Ovary (tissue), 9 donors: ENCODE measurements around the gene LYPD4. TPM values are rescaled to one million over a fixed set of nuclear protein-coding genes. Genes with fewer than 3 reads are reported as not detected.

Experiments used
- DNase-seq, 5 donors: peaks; one replicate each; pipeline ENCODE4 v3.0.0-alpha.2; 2019 to 2020
- H3K27ac ChIP-seq, 2 donors: fragments of 200-600 bp; one replicate each; pipeline versions ENCODE4 v1.5.1 to v1.8.0; 2019 to 2022
- H3K27me3 ChIP-seq: fragments of 200-600 bp; one replicate; pipeline ENCODE4 v1.8.0; 2022
- H3K36me3 ChIP-seq: fragments of 200-600 bp; sonication (generic); one replicate; pipeline ENCODE4 v1.5.1; 2019
- H3K4me1 ChIP-seq: one replicate; pipeline ENCODE4 v1.8.1; 2013; ENCODE audit warnings: mild to moderate bottlenecking, moderate library complexity; ENCODE audit not compliant: insufficient read depth
- H3K4me3 ChIP-seq: fragments of 200-600 bp; sonication (generic); one replicate; pipeline ENCODE4 v1.5.1; 2017
- H3K9me3 ChIP-seq, 2 donors: fragments of 200-600 bp in 1 of 2; sonication (generic) in 1 of 2; one replicate each; pipeline versions ENCODE4 v1.5.1 to v1.8.1; 2013 to 2019; ENCODE audit warnings: mild to moderate bottlenecking in 1 of 2, moderate library complexity in 1 of 2
- EP300 ChIP-seq: sonication (generic); formaldehyde crosslinking; IDR thresholded peaks from one replicate; pipeline ENCODE4 v1.6.1; 2017; ENCODE audit warnings: antibody characterized with exemption
- POLR2A ChIP-seq: fragments of 450-650 bp; IDR thresholded peaks from one replicate; pipeline ENCODE4 v1.6.1; 2017; ENCODE audit warnings: antibody characterized with exemption, mild to moderate bottlenecking, moderate library complexity
- WGBS, 3 donors: extraction: QIAGEN DNeasy Blood & Tissue Kit in 1 of 3; methylation state at CpG; one replicate each; pipeline versions ENCODE4 v1.1.5 to v1.1.7; 2013 to 2017; 5-methylcytosine and 5-hydroxymethylcytosine counted together
- intact Hi-C, 4 donors: fragments of 100-400 bp; cut with DNase I; formaldehyde crosslinking; loops; one replicate each; pipeline versions ENCODE4 v1.11.0 to v1.15.1; 2022 to 2023
- polyA plus RNA-seq, 2 donors: library from polyadenylated mRNA; stranded (reverse); fragments of 200-250 nt in 1 of 2; fragments of 350-450 nt in 1 of 2; fragmentation: Illumina TruSeq in 1 of 2; extraction: RNeasy Lipid Tissue Mini Kit (QIAGEN cat#74804) in 1 of 2; gene quantifications; one replicate each; pipeline ENCODE4 v1.2.3, GENCODE V29; 2013 to 2014
- total RNA-seq, 7 donors: library from RNA; depleted of rRNA in 2 of 7; stranded (reverse); fragments of >200 nt in 2 of 7; fragmentation: NEBNext Ultra II Directional in 3 of 7; extraction: Animal tissue kit (Norgen Biotek cat#: 25700) in 3 of 7; gene quantifications; one replicate each; pipeline versions ENCODE4 v1.1.0 to v1.2.4, GENCODE V29; 2016 to 2023
- TF ChIP-seq, protein P1 (sequence below), 3 donors: fragments of 450-650 bp in 2 of 3; fragments of 200-600 bp in 1 of 3; IDR thresholded peaks; one replicate each; pipeline versions ENCODE4 v1.5.1 to v1.8.0; 2016 to 2022; ENCODE audit warnings: antibody characterized with exemption in 3 of 3, mild to moderate bottlenecking in 1 of 3
- donor health status: DM: no; HTN: no; CAD: no; lungs with moderate emphysema.
- donor health status: DM: no; HTN: no; CAD: no.
- donor health status: Bipolar disorder and iron deficiency.
- donor health status: DM: yes; HTN: yes; CAD: no.
- donor health status: DM: no; HTN: no; CAD: no.
- donor health status: DM: yes; HTN: yes; CAD: no.

LYPD4 gene
- total and polyA plus RNA-seq, 9 donors = not detected

DNA sequence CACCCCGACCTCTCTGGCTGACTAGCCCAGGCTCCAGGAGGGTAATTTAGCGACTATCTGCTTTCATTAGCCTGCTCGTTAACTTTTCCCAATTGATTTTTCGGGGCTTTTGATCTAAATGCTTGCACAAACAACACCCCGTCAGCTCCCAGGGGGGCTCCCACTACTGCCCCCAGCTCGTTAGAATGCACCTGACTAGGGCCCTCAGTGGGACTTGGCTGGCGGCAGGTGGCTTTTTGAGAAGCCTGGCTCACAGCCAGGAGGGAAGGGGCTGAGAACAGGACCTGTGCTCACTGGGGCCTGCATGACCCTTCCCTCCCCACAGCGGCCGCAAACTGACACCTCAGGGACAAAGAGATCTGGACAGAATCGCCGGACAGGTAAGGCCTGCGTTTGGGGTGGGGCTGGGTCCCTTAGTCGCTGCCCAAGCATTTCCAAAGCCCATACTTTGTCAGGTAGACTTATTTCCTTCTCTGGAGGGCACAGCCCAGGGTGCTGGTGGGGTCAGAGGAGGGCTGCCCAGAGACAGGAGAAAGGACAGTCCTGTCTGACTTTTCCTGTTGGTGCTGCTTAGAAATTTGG is 25.0 kb upstream of the LYPD4 start:
- Histone ChIP-seq H3K27ac (no peak overlapping the region), H3K4me1 (no peaks in the 10 kb centered on the region), H3K9me3 (no peaks in the 10 kb centered on the region), H3K4me3 (no peak overlapping the region), H3K27me3 (no peaks in the 10 kb centered on the region), H3K36me3 (no peaks in the 10 kb centered on the region)
- intact Hi-C loops = no loop called here
- TF ChIP-seq, protein P1, sequence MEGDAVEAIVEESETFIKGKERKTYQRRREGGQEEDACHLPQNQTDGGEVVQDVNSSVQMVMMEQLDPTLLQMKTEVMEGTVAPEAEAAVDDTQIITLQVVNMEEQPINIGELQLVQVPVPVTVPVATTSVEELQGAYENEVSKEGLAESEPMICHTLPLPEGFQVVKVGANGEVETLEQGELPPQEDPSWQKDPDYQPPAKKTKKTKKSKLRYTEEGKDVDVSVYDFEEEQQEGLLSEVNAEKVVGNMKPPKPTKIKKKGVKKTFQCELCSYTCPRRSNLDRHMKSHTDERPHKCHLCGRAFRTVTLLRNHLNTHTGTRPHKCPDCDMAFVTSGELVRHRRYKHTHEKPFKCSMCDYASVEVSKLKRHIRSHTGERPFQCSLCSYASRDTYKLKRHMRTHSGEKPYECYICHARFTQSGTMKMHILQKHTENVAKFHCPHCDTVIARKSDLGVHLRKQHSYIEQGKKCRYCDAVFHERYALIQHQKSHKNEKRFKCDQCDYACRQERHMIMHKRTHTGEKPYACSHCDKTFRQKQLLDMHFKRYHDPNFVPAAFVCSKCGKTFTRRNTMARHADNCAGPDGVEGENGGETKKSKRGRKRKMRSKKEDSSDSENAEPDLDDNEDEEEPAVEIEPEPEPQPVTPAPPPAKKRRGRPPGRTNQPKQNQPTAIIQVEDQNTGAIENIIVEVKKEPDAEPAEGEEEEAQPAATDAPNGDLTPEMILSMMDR (IDR thresholded peaks at IDR 0.05) = no peak
- TF ChIP-seq POLR2A = no peak
- TF ChIP-seq EP300 = no peak
- no peak for DNase-seq
- 79 to 82% (median 80%) methylated on average over 13 of the region's 13 CpGs for WGBS, 3 donors

DNA sequence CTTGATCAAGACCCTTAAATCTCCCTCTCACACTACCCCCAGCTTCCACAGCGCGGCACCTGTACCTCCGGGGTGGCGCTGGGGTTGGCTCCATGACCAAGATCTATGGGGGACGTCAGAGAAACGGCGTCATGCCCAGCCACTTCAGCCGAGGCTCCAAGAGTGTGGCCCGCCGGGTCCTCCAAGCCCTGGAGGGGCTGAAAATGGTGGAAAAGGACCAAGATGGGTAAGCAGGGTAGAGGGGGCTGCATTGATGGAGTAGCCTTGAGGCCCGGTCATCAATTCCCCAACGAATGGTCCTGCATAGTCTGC is 24.5 kb upstream of the LYPD4 start:
- no peaks in the 10 kb centered on the region for H3K4me1 ChIP-seq
- H3K4me3 ChIP-seq = no peak overlapping the region
- TF ChIP-seq, protein P1 (IDR thresholded peaks at IDR 0.05) = no peak
- TF ChIP-seq POLR2A (no peak), EP300 (no peak)
- WGBS, 3 donors = 76 to 80% (median 78%) methylated on average over 12 of the region's 12 CpGs
- DNase-seq = no peak
- intact Hi-C loops = no loop called here
- H3K27ac ChIP-seq = no peak overlapping the region
- H3K36me3 ChIP-seq = no peaks in the 10 kb centered on the region
- H3K9me3 ChIP-seq = no peaks in the 10 kb centered on the region
- H3K27me3 ChIP-seq = no peaks in the 10 kb centered on the region

DNA sequence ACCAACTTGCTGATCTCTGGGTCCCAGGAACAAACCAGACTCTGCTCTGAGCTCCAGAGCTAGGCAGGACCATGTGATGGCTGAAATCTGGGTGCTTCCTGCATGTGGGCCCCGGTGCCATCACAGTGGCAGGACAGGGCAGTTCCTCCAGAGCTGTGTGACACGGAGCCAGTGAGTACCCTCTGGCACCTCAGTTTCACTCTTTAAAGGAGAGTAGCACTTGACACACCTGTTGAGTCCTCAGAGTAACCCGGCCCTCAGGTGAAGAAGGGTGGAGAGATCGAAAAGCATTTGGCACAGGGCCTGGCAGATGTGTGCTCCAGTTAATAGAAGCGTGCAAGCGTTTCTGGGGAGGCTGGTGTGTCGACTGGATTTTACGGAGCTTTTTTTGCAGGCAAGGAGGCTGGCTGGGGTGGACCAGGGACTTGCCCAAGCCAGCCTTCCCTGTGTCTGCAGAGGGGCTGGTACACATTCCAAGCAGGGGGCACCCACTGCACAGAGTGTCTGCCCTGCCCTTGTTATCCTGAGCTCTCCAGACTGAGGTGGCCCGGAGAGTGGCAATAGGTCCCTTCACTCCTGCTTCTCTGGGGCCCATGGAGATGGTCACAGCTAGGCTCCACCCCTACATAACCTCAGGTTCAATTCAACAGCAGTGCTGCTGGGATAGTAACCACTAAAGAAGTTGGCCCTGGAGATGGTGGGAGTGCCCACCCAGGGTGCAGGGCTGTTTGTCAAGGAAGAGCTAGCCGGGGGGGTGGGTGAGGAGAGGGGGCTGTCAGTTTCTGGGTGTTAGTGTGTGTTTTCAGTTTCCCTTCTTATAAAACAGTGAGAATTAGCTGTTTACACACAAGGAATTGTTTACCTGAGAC is 23.9 kb upstream of the LYPD4 start:
- intact Hi-C loops = no loop called here
- Histone ChIP-seq H3K4me1 (no peaks in the 10 kb centered on the region), H3K4me3 (no peak overlapping the region), H3K36me3 (no peaks in the 10 kb centered on the region), H3K27ac (no peak overlapping the region), H3K27me3 (no peaks in the 10 kb centered on the region), H3K9me3 (no peaks in the 10 kb centered on the region)
- DNase-seq = no peak
- WGBS, 3 donors = 68 to 74% (median 72%) methylated on average over 10 of the region's 10 CpGs
- TF ChIP-seq, protein P1 (IDR thresholded peaks at IDR 0.05) = no peak
- TF ChIP-seq EP300 = no peak
- TF ChIP-seq POLR2A = no peak

DNA sequence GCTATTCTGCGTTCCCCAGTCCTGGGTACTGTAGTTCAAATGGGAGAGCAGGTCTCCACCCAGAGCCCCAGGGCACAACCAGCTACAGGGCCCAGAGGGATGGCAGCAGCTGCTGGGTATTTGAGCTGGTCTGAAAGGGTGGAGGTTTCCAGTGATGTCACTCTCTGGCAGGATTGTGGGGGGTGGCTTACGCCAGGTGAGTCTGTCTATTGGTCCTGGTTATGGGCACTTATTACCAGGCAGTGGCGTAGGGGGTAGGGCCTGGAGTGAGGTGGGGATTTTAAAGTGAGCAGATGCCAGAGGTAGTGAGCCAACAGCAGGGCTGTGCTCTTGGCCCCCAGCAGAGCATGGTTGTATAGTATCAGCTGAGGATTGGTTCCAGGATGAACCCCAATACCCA is 21.8 kb upstream of the LYPD4 start:
- intact Hi-C loops = no loop called here

More for the DNA sequence above, 21.8 kb upstream of the LYPD4 start:
- Histone ChIP-seq H3K27me3 (no peaks in the 10 kb centered on the region), H3K27ac (no peak overlapping the region), H3K9me3 (no peaks in the 10 kb centered on the region), H3K4me3 (no peak overlapping the region), H3K4me1 (no peaks in the 10 kb centered on the region), H3K36me3 (no peaks in the 10 kb centered on the region)
- no peak for DNase-seq
- 91 to 92% (median 91%) methylated on average over 3 of the region's 3 CpGs for WGBS, 3 donors
- no peak for TF ChIP-seq EP300
- no peak for TF ChIP-seq POLR2A
- TF ChIP-seq, protein P1 (IDR thresholded peaks at IDR 0.05) = no peak
